ENCODE results near the gene CABLES2. TPM values are rescaled to one million over a fixed set of nuclear protein-coding genes. Genes with fewer than 3 reads are reported as not detected.

CABLES2 gene, protein sequence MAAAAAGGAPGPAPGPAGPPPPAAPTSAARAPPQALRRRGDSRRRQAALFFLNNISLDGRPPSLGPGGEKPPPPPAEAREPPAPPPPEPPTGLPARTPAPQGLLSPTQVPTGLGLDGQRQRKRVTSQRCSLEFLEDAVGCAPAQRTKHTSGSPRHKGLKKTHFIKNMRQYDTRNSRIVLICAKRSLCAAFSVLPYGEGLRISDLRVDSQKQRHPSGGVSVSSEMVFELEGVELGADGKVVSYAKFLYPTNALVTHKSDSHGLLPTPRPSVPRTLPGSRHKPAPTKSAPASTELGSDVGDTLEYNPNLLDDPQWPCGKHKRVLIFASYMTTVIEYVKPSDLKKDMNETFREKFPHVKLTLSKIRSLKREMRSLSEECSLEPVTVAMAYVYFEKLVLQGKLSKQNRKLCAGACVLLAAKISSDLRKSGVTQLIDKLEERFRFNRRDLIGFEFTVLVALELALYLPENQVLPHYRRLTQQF
- 18.2 and 18.8 TPM in 2 replicates for total RNA-seq

DNA sequence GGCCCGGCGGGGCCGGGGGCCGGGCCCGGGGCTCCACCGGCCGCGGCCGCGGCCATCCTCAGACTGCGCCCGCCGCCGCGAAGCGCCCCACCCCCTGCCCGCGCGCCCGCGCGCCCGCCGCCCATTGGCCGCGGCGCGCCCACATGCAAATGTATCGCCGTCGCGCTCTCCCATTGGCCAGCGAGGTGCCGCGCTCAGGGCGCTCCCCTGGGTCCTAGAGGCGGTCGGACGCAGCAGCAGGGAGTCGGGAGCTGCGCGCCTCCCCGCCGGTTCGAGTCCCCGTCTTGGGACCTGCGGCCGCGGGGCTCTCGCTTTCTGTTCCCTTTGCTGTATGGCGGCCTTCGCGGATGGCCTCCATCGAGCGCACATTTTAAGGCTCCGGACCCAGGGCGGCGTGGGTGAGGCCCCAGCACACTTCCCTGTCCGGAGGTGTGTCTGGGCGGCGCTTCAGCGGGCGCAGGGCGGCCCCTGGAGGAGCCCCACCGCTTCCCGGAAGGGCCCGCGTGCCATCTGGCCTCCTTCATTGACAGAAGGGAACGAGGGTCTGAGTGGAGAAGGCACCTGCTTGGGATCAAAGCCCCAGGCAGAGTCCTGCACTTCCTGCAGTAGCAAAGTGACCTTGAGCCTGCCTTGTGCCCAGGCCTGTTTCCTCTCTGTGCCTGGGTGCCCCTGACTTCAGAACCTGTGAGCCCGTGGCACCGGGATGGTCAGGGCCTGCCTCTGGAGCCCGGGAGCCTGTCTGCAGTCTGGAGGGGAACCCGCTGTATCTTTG lies at the start of gene CABLES2:
Gene CABLES2 (minus strand): TSS at position 65 of the 772 bp plus-strand sequence. CDS start 9 bp downstream, at position 56.
- intact Hi-C loops (cut with micrococcal nuclease), result loop anchor here (1.0 to 5.0 kb wide), 5 partner anchors 20 to 530 kb away; partner anchors contain the start of genes ADRM1, GID8, MRGBP and RPS21

DNA sequence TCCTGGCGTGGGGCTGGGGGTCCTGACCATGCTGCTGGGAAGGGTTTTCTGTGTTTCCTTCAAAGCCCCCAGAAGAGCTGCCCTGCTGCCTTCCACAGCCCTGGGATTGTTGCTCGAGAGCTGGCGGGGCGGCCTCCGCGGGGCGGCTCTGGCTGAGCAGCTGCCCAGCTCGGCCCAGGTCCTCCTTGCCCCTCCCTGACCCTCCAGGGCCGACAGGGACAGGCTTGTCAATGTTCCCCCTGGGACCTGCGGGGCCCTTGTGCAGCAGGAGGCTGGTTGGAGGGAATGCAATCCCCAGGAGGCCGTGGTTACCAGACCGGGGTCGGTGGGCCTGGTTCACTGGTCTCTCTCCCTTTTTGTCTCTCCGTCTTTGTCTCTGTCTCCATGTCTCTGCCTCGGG lies 48.8 kb upstream of the CABLES2 start:
- intact Hi-C loops (cut with micrococcal nuclease), result no loop called here

DNA sequence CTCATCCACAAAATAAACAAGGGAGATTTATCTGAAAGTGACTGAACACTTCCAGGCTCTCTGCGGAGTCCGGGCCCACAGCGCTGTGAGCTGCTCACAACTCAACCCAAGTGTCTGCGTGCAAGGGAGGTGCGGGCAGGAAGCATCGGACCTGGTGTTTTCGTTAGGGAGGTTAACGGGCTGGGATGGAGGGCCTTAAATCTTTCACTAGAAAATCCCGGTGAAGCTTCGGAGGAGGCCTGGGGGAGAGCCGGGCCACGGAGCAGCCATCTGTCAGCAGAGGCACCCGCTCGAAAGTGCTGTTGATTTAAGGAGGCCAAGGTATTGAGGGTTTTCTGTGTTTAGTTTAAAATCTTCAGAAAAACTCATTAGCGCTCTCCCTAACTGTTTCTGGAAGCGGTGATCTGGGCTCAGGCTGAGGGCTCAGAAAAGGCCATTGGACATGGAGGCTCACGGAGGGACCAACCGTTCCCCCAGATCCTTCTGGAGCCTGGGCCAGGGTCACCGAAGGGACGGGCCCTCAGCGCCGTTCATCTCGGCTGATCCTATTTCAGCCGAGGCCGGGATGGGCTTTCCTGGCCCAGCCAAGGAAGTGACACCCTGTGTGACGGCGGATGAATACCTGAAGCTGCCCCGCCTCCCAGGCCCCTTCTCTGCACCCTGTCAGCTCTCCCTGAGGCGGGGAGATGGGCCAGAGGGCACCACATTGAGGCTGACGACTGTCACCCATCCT lies 48.0 kb upstream of the CABLES2 start:
- intact Hi-C loops (cut with micrococcal nuclease), result no loop called here

DNA sequence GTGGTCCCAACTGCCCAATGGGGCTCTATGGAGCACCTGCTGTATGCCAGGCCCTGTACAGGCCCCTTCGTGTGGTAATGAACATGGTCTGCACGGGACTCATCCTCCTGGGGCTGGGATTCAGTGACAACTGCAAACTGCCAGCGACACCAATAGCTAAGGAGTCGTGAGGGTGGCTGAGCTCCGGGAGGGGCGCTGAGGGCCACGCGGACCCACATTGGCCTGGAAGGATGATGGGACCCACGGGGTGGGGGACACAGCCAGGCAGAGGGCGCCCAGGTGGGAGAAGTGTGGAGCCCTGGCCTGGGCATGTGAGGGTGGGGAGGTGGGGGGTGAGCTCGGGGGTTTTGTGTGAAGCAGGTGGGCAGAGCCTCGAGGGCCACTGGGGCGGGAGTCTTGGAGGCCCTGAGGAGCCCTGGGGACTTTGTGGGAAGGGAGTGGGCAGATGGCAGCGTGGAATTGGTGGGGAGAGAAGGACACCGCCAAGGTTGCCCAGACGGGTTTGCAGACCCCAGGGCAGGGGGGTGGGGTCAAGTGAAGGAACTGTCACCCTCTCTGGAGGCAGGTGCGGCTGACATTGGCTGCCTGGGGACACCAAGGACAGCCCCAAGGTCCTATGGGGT lies 46.2 kb upstream of the CABLES2 start:
- intact Hi-C loops (cut with micrococcal nuclease), result no loop called here

DNA sequence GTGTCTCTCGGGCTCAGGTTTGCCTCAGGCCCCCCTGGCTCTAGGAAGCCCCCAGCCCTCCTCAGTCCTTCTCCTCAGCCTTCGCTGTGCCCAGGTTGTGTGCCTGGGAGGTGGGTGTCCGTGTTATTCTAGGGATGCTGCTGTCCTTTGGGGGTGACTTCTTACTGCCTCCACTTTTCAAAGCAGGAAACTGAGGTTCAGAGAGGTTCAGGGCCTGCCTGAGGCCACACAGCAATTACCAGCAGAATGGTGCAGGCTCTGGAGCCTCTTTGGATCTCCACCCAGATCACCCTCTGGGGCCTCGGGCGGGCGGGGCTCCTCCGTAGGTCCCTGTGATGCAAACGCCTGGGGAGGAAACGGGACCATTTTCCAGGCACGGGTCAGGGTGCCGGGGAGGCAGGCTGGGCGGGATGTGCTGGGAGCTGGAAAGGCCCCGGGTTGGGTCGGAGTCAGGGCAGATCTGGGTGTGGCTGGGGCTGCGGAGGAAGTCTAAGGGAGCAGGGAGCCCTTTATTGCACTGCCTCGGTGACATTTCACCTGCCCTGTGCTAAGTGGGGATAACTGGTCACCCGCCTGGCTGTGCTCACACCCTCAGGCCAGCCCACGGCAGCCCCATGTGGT lies 45.5 kb upstream of the CABLES2 start:
- intact Hi-C loops (cut with micrococcal nuclease), result no loop called here

DNA sequence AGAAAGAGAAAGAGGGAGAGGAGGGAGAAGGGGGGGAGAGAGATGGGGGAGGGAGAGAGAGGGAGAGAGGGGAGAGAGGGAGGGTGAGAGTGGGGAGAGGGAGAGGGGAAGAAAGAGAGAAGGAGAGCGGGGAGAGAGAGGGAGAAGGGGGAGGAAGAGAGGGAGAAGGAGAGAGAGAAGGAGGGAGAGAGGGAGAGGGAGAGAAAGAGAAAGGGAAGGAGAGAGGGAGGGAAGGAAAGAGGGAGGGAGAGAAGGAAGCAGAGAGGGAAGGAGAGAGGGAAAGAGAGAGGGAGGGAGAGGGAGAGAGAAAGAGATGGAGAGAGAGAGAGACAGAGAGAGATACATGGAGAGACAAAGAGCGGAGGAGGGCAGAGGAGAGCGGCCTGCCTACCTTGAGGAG lies 44.9 kb upstream of the CABLES2 start:
- intact Hi-C loops (cut with micrococcal nuclease), result no loop called here

DNA sequence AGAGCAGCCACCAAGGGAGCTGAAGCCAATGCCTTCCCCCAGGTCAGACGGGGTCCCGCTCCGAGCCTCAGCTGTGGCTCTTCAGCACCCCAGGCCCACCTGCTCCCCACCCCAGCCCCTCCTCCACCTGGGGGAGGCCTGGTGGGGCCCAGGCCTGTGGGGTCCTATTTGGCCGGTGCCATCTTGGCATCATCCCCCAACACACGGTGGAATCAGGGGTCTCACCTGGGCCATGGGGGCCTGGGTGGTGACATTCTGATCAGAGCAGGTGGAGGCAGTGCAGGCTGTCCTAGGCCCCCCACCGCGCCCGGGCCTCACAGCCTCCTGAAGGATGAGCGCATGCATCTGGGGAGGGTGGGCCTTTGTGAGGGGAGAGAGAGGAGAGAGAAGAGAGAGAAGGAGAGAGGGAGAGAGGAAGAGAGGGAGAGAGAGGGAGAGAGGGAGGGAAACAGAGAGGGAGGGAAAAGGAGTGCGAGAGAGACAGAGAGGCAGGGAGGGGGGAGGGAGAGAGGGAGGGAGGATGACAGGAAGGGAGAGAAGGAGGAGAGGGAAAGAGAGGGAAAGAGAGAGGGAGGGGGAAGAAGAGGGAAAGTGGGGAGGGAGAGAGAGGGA lies 44.2 kb upstream of the CABLES2 start:
- intact Hi-C loops (cut with micrococcal nuclease), result no loop called here

DNA sequence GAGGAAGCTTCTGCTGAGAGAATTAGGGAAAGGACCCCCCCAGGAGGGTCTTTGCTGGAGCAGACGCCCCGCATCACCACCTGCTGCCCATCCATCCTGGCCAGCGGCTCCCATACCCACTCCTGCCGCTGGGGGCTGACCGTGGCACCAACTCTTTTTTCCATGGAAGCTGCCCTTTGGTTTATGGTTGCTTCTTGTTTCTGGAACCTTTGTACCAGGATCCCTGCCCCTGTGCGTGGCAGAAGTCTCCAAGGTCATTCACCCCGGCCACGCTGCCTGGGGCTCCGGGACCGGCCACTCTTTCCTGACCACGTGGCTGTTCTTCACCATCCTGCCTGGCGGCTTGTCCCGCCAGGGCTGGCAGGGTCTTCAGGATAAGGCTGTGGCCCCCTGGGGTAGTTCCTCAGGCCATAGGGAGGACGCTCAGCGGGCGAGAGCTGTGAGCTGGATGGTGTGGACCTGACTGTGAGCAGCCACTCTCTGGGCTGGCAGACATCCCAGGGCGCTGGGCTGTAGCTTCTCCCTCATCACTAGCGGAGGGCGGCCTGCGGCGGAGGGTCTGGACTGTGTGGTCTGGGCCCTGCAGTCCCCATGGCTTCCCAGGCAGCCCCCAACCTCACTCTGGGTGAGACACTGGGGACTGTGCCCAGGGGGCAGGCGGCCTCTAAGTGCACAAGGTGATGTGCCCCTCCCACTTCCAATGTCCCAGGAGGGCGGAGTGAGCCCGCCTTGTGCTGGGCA lies 43.0 kb upstream of the CABLES2 start:
- intact Hi-C loops (cut with micrococcal nuclease), result no loop called here

DNA sequence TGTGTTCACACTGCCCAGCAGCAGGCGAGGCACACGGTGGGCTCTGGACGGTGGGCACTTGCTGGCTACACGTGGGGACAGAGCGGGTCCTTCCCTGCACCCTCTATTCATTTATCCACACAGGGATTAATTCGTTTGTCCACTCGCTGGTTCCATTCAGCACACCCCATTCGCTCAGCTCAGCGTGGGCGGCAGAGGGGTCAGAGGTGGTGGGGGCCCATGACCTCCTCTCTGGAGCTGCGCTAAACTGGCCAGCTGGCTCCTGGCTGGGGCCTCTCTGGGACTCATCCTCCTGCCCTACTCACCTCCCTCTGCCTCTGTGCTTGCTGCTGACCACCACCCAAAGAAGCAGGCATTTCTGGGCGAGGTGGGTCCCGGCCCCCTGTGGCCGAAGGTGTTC lies 41.7 kb upstream of the CABLES2 start:
- intact Hi-C loops (cut with micrococcal nuclease), result no loop called here

DNA sequence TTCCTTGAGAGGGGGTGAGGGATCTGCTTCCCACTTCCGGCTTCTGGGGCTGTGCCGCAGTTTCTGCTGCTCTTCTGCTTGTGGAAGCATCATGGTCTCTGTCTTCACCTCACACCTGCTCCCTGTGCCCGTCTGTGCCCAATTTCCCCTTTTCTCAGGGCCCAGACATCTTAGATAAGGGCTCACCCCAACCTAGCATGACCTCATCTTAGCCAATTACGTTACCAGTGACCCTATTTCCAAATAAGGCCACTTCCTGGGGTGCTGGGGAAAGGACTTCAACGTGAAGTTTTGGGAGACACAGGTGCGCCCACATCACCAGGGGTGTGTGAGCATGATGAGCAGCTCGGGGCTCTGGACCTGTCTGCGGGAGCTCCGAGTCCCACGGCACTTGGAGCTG lies 41.0 kb upstream of the CABLES2 start:
- intact Hi-C loops (cut with micrococcal nuclease), result no loop called here

DNA sequence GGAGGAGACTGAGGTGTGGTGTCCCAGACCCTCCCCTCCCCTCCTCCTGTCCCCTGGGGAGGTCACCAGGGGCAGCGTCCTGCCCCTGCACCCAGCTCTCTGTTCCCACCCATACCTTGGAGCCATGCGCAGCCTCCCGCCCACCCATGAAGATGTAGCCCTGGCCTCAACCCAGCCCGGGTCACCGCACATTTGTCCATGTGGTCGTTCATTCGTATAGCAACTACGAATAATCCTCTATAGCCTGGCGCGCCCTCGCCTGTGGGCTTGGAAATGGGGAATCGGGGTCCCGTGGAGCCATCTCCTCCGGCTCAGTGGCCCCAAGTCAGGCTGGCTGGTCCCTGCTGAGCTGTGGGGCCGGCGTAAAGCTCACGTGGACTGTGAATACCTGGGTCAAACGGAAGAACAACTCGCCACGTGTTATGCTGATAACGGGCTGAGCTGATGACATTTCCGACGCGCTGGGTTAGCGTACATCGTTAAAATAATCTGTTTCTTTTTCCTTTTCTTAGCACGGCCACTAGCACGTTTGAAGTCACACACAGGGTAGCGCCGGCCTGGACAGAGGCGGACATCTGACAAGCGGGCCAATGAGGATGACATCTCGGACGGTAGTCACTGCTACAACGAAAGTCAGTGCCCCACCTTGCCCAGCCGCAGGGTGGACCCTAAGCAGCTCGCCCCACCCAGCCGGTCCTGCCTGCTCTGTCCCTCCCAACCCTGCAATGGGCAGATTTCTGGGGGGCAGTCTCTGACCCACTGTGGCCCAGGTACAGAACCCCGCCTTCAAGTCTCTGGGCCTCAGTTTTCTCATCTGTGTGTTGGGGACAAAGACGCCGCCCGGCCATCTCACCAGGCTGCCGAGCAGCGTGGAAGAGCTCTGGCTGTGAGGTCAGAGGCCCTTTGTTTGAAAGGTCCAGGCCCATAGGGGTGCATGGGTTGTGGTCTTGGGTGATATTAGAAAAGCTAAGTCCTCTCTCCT lies 40.1 kb upstream of the CABLES2 start:
- intact Hi-C loops (cut with micrococcal nuclease), result no loop called here

DNA sequence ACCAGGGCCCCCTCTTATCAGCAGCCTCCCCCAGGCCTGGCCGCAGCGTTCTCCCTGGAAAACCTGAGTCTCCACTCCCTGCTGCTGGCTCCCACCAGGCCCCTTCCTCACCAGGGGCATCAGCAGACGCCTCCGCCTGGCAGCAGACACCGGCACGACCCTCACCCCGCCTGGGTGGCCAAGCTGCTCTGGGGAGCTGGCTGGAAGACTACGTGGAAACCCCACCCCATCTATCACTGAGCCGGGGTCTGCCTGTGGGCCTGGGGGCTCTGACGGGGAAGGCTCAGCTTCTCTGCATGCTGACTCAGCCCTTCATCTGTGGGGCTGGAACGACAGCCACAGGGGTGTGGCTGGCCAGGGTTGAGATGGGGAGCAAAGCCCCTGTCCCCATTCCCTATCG lies 39.4 kb upstream of the CABLES2 start:
- intact Hi-C loops (cut with micrococcal nuclease), result no loop called here

DNA sequence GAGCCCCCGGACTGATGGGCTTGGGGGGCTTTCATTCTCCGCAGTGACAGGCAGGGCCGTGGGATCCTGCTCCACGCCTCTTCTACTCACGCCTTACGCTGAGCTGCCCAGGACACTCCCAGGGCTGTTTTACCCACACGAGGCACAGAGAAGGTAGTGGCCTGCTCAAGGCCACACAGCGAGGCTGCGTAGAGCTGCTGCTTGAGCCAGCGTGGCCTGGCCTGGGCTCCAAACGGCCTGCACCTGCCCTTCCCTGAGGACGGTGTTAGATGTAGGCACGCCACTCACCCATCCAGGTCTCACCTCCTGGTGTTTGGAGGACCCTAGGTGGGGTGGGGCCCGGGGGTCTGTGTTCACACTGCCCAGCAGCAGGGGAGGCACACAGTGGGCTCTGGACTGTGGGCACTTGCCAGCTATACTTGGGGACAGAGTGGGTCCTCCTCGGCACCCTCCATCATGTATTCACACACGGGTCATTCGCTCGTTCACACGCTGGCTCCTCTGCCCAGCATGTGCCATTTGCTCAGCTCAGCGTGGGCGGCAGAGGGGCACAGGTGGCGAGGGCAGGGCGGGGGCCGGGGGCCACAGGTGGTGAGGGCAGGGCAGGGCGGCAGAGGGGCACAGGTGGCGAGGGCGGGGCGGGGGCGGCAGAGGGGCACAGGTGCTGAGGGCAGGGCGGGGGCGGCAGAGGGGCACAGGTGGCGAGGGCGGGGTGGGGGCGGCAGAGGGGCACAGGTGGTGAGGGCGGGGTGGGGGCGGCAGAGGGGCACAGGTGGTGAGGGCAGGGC lies 38.7 kb upstream of the CABLES2 start:
- intact Hi-C loops (cut with micrococcal nuclease), result no loop called here

DNA sequence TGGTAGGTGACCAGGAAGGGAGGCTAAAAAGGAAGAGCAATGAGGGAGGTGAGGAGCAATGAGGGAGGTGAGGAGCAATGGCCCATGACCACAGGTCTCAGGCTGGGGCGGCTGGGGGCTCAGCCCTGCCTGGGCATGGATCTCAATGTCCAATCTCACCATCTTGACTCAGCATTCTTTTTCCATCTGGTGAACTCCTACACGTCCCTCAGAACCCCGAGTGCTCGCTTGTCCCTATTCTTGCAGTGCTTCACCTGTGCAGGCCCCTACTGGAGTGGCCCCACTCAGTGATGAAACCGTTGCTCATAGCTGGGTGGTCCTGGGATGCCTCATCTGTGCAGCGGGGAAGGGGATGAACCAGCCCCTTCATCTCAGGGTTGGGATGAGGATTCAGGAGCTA lies 37.2 kb upstream of the CABLES2 start:
- intact Hi-C loops (cut with micrococcal nuclease), result no loop called here

DNA sequence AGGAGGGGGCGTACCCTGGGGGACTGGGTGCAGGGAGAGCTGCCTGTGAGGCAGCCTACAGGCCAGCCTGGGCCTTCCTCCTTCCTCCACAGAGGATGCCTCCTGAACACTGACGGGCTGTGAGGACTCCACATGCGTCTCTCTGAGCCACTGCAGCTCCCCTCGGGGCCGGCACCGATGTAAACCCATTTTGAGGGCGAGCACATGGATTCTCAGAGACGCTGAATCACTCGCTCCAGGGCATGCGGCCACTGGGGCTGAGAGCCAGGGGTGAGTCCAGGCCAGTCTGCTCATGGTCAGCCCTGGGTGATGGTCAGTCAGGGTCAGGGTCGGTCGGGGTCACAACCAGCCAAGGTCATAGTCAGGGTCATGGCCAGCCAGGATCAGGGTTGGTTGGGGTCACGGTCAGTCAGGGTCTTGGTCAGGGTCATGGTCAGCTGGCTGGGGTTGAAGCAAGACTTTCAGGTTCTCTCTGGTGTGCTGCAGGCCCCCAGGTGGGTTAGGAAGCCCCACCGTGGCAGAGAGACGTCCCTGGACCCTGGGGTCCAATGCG lies 35.0 kb upstream of the CABLES2 start:
- intact Hi-C loops (cut with micrococcal nuclease), result no loop called here

DNA sequence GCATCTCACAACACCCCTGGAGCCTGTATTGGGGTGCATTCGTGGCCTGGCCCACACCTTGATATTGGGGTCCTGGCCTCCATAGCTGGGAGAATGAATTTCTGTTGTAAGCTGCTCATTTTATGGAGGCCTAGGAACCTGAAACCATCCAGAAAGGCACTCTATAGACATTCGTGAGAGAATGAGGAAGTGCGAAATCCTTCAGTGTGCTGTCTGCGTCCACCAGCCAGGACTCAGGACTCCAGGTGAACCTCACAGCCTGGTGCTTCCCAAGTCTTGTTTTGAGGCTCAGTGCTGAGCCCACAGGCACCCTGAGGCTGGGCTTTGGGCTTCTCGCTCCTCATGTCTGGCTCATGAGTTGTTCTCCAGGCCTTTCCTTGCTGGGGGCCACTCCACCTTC lies 32.1 kb upstream of the CABLES2 start:
- intact Hi-C loops (cut with micrococcal nuclease), result no loop called here

DNA sequence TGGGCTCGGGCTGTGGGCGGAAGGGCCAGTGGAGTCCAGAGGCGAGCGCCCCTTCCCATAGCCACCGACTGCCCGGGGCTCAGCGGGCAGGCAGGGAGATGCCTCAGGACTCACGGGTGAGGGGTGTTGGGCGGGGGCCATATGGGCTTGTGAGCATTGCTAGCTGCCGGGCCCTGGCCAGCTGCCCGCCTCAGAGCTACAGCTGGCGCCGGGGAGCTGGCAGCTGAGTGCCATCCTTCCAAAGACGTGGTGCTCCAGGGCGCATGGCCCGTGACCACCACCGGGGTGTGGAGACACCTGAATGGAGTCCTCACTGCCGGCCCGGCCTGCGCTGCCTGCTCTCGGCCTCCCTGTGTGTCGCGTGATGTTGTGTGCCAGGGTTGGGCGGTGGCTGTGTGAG lies 30.8 kb upstream of the CABLES2 start:
- intact Hi-C loops (cut with micrococcal nuclease), result no loop called here

Measured in T-helper 1 cell treated with Interleukin-12 subunit alpha and Interleukin-12 subunit beta and Interleukin-4 antibody, amounts not matched to agents 30 ng/mL and 1 ng/mL, for 36 hours (primary cell).